WTC11 (cell line): ENCODE results near the gene SYNE3. TPM values are rescaled to one million over a fixed set of nuclear protein-coding genes. Genes with fewer than 3 reads are reported as not detected.

Experiments used
- ATAC-seq: fragments of 200-7000 bp; cut with Tn5 transposase; 2 replicates; pipeline ENCODE4 v1.10.0; 2021; ENCODE audit warnings: mild to moderate bottlenecking, moderate library complexity
- CTCF ChIA-PET: fragments of 300-600 bp; sonication (Branson Sonifier 250); formaldehyde crosslinking; loops from one replicate; lab custom pipeline; 2021; ENCODE audit warnings: antibody characterized with exemption; lab: Charles Lee
- POLR2A ChIA-PET: fragments of 350-600 bp; sonication (Branson Sonifier 250); formaldehyde crosslinking; loops from one replicate; lab custom pipeline; 2021; ENCODE audit warnings: antibody characterized with exemption; lab: Charles Lee
- DNase-seq: peaks from one replicate; pipeline ENCODE4 v3.0.0; 2021; ENCODE audit warnings: low spot score
- H3K27ac Mint-ChIP-seq: 2 replicates; pipeline ENCODE4 v1.8.0; 2021; ENCODE audit warnings: mixed read lengths
- H3K27me3 Mint-ChIP-seq: 2 replicates; pipeline ENCODE4 v1.8.0; 2021; ENCODE audit warnings: low read depth, mild to moderate bottlenecking, moderate library complexity, mixed read lengths
- H3K36me3 Mint-ChIP-seq: 2 replicates; pipeline ENCODE4 v1.8.0; 2021; ENCODE audit warnings: mixed read lengths
- H3K4me1 Mint-ChIP-seq: 2 replicates; pipeline ENCODE4 v1.8.0; 2022; ENCODE audit warnings: mixed read lengths
- H3K4me3 Mint-ChIP-seq: 2 replicates; pipeline ENCODE4 v1.8.0; 2021; ENCODE audit warnings: mild to moderate bottlenecking, moderate library complexity, mixed read lengths
- H3K9me3 Mint-ChIP-seq: 2 replicates; pipeline ENCODE4 v1.8.0; 2021; ENCODE audit warnings: mixed read lengths
- FOXK1 ChIP-seq: sonication (generic); formaldehyde crosslinking; IDR thresholded peaks from 2 replicates; pipeline ENCODE4 v1.8.0; 2022; ENCODE audit warnings: mild to moderate bottlenecking, moderate library complexity, missing genetic modification reagents
- MYBL2 ChIP-seq: sonication (generic); formaldehyde crosslinking; IDR thresholded peaks from 2 replicates; pipeline ENCODE4 v1.8.1; 2023; ENCODE audit warnings: mild to moderate bottlenecking, moderate library complexity, missing genetic modification reagents
- NFYB ChIP-seq: sonication (generic); formaldehyde crosslinking; conservative IDR thresholded peaks from 2 replicates; pipeline ENCODE4 v1.8.0; 2022; ENCODE audit warnings: low read depth, missing genetic modification reagents
- RORB ChIP-seq: fragments of 250-450 bp; sonication (Bioruptor Pico); IDR thresholded peaks from 2 replicates; pipeline ENCODE4 v1.9.0; 2021; ENCODE audit warnings: mild to moderate bottlenecking
- SP1 ChIP-seq: sonication (generic); formaldehyde crosslinking; conservative IDR thresholded peaks from 2 replicates; pipeline ENCODE4 v1.8.1; 2022; ENCODE audit warnings: missing genetic modification reagents
- TCF7 ChIP-seq: sonication (generic); formaldehyde crosslinking; IDR thresholded peaks from 2 replicates; pipeline ENCODE4 v1.8.0; 2022; ENCODE audit warnings: mild to moderate bottlenecking, low read depth, missing genetic modification reagents, moderate library complexity
- ZNF138 ChIP-seq: sonication (generic); formaldehyde crosslinking; conservative IDR thresholded peaks from 2 replicates; pipeline ENCODE4 v1.8.1; 2022; ENCODE audit warnings: mild to moderate bottlenecking, moderate library complexity, missing genetic modification reagents
- ZNF219 ChIP-seq: sonication (generic); formaldehyde crosslinking; IDR thresholded peaks from 2 replicates; pipeline ENCODE4 v1.8.0; 2023; ENCODE audit warnings: missing genetic modification reagents, mild to moderate bottlenecking, borderline replicate concordance
- ZNF671 ChIP-seq: fragments of 250-450 bp; sonication (Bioruptor Pico); IDR thresholded peaks from 2 replicates; pipeline ENCODE4 v1.8.0; 2021; ENCODE audit warnings: mild to moderate bottlenecking
- total RNA-seq: library from RNA; stranded (reverse); gene quantifications from 3 replicates; pipeline ENCODE4 v1.2.3, GENCODE V29; 2021
- TF ChIP-seq, protein P1 (sequence below): fragments of 250-450 bp; sonication (Bioruptor Pico); IDR thresholded peaks from 2 replicates; pipeline ENCODE4 v1.9.0; 2021; ENCODE audit warnings: mild to moderate bottlenecking
- TF ChIP-seq, protein P2 (sequence below): sonication (generic); formaldehyde crosslinking; IDR thresholded peaks from 2 replicates; pipeline ENCODE4 v1.8.1; 2022; ENCODE audit warnings: low read depth, mild to moderate bottlenecking, moderate library complexity, missing genetic modification reagents, borderline replicate concordance
- TF ChIP-seq, protein P3 (sequence below): sonication (generic); formaldehyde crosslinking; IDR thresholded peaks from 2 replicates; pipeline ENCODE4 v1.8.0; 2023; ENCODE audit warnings: missing genetic modification reagents, mild to moderate bottlenecking, borderline replicate concordance
- TF ChIP-seq, protein P4 (sequence below): fragments of 250-450 bp; sonication (Bioruptor Pico); IDR thresholded peaks from 2 replicates; pipeline ENCODE4 v1.9.0; 2021; ENCODE audit warnings: moderate library complexity, mild to moderate bottlenecking, inconsistent platforms, borderline replicate concordance
- TF ChIP-seq, protein P5 (sequence below): sonication (generic); formaldehyde crosslinking; IDR thresholded peaks from 2 replicates; pipeline ENCODE4 v1.8.1; 2023; ENCODE audit warnings: mild to moderate bottlenecking, missing genetic modification reagents
- TF ChIP-seq, protein P6 (sequence below): fragments of 250-450 bp; sonication (Bioruptor Pico); IDR thresholded peaks from 2 replicates; pipeline ENCODE4 v2.1.2; 2022; ENCODE audit warnings: mild to moderate bottlenecking, moderate library complexity
- TF ChIP-seq, protein P7 (sequence below): sonication (generic); formaldehyde crosslinking; IDR thresholded peaks from 2 replicates; pipeline ENCODE4 v1.8.1; 2022; ENCODE audit warnings: mild to moderate bottlenecking, moderate library complexity, missing genetic modification reagents

Gene SYNE3
- total RNA-seq, 1 experiment from 2014 or later, result 0.24 TPM

DNA sequence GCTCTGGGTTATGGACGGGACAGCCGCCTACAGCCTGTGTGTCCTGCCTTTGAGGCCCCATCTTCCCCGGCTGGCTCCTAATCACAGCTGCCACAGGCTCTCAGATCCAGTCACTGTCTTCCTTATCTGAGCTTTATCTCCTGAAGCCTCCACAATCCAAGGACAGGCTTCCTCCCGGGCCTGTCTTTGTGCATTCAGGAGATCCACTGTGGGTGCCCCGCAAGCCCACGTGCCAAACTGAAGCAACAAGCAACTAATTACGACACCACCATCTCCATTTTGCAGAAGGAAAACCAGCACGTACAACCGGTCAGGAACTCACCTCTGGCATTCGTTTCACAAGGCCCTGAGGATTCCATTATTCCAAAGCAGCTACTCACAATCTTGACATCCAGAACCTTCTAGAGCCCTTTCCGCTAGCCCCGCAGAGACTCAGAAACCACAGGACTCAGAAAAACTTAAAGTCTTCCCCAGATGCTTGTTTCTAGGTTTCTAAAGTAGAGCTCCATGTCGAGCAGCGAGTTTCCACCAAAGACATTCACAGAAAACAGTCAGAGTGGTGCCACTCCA, 14.0 kb downstream of the SYNE3 start:
- ChIA-PET POLR2A (no interaction called here), CTCF (interaction anchor here (0.8 kb wide), 1 partner anchor 70 kb away, joined by 3 read pairs; no protein-coding TSS in a partner anchor)
- no peak for DNase-seq
- Mint-ChIP-seq H3K27ac (no peak overlapping the region), H3K4me3 (no peak overlapping the region), H3K27me3 (no peaks in the 10 kb centered on the region; the same call in 1 of the 2 replicates), H3K9me3 (no peaks in the 10 kb centered on the region), H3K36me3 (no peaks in the 10 kb centered on the region)
- ATAC-seq, result no peak
- TF ChIP-seq ZNF219 (CRISPR knock-in tag) (no peak), TCF7 (CRISPR knock-in tag) (no peak), RORB (no peak), FOXK1 (CRISPR knock-in tag) (no peak), MYBL2 (CRISPR knock-in tag) (no peak), NFYB (no peak), ZNF671 (CRISPR knock-in tag) (no peak), SP1 (CRISPR knock-in tag) (no peak), ZNF138 (CRISPR knock-in tag) (no peak)
- TF ChIP-seq, protein P1, sequence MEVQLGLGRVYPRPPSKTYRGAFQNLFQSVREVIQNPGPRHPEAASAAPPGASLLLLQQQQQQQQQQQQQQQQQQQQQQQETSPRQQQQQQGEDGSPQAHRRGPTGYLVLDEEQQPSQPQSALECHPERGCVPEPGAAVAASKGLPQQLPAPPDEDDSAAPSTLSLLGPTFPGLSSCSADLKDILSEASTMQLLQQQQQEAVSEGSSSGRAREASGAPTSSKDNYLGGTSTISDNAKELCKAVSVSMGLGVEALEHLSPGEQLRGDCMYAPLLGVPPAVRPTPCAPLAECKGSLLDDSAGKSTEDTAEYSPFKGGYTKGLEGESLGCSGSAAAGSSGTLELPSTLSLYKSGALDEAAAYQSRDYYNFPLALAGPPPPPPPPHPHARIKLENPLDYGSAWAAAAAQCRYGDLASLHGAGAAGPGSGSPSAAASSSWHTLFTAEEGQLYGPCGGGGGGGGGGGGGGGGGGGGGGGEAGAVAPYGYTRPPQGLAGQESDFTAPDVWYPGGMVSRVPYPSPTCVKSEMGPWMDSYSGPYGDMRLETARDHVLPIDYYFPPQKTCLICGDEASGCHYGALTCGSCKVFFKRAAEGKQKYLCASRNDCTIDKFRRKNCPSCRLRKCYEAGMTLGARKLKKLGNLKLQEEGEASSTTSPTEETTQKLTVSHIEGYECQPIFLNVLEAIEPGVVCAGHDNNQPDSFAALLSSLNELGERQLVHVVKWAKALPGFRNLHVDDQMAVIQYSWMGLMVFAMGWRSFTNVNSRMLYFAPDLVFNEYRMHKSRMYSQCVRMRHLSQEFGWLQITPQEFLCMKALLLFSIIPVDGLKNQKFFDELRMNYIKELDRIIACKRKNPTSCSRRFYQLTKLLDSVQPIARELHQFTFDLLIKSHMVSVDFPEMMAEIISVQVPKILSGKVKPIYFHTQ, result no peak
- TF ChIP-seq, protein P2, sequence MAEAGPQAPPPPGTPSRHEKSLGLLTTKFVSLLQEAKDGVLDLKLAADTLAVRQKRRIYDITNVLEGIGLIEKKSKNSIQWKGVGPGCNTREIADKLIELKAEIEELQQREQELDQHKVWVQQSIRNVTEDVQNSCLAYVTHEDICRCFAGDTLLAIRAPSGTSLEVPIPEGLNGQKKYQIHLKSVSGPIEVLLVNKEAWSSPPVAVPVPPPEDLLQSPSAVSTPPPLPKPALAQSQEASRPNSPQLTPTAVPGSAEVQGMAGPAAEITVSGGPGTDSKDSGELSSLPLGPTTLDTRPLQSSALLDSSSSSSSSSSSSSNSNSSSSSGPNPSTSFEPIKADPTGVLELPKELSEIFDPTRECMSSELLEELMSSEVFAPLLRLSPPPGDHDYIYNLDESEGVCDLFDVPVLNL (CRISPR knock-in tag), result no peak
- TF ChIP-seq, protein P3, sequence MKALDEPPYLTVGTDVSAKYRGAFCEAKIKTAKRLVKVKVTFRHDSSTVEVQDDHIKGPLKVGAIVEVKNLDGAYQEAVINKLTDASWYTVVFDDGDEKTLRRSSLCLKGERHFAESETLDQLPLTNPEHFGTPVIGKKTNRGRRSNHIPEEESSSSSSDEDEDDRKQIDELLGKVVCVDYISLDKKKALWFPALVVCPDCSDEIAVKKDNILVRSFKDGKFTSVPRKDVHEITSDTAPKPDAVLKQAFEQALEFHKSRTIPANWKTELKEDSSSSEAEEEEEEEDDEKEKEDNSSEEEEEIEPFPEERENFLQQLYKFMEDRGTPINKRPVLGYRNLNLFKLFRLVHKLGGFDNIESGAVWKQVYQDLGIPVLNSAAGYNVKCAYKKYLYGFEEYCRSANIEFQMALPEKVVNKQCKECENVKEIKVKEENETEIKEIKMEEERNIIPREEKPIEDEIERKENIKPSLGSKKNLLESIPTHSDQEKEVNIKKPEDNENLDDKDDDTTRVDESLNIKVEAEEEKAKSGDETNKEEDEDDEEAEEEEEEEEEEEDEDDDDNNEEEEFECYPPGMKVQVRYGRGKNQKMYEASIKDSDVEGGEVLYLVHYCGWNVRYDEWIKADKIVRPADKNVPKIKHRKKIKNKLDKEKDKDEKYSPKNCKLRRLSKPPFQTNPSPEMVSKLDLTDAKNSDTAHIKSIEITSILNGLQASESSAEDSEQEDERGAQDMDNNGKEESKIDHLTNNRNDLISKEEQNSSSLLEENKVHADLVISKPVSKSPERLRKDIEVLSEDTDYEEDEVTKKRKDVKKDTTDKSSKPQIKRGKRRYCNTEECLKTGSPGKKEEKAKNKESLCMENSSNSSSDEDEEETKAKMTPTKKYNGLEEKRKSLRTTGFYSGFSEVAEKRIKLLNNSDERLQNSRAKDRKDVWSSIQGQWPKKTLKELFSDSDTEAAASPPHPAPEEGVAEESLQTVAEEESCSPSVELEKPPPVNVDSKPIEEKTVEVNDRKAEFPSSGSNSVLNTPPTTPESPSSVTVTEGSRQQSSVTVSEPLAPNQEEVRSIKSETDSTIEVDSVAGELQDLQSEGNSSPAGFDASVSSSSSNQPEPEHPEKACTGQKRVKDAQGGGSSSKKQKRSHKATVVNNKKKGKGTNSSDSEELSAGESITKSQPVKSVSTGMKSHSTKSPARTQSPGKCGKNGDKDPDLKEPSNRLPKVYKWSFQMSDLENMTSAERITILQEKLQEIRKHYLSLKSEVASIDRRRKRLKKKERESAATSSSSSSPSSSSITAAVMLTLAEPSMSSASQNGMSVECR (CRISPR knock-in tag), result no peak
- TF ChIP-seq, protein P4, sequence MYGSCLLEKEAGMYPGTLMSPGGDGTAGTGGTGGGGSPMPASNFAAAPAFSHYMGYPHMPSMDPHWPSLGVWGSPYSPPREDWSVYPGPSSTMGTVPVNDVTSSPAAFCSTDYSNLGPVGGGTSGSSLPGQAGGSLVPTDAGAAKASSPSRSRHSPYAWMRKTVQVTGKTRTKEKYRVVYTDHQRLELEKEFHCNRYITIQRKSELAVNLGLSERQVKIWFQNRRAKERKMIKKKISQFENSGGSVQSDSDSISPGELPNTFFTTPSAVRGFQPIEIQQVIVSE, result no peak
- TF ChIP-seq, protein P5, sequence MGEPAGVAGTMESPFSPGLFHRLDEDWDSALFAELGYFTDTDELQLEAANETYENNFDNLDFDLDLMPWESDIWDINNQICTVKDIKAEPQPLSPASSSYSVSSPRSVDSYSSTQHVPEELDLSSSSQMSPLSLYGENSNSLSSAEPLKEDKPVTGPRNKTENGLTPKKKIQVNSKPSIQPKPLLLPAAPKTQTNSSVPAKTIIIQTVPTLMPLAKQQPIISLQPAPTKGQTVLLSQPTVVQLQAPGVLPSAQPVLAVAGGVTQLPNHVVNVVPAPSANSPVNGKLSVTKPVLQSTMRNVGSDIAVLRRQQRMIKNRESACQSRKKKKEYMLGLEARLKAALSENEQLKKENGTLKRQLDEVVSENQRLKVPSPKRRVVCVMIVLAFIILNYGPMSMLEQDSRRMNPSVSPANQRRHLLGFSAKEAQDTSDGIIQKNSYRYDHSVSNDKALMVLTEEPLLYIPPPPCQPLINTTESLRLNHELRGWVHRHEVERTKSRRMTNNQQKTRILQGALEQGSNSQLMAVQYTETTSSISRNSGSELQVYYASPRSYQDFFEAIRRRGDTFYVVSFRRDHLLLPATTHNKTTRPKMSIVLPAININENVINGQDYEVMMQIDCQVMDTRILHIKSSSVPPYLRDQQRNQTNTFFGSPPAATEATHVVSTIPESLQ (CRISPR knock-in tag), result no peak
- TF ChIP-seq, protein P6, sequence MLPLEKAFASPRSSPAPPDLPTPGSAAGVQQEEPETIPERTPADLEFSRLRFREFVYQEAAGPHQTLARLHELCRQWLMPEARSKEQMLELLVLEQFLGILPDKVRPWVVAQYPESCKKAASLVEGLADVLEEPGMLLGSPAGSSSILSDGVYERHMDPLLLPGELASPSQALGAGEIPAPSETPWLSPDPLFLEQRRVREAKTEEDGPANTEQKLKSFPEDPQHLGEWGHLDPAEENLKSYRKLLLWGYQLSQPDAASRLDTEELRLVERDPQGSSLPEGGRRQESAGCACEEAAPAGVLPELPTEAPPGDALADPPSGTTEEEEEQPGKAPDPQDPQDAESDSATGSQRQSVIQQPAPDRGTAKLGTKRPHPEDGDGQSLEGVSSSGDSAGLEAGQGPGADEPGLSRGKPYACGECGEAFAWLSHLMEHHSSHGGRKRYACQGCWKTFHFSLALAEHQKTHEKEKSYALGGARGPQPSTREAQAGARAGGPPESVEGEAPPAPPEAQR (CRISPR knock-in tag), result no peak
- TF ChIP-seq, protein P7, sequence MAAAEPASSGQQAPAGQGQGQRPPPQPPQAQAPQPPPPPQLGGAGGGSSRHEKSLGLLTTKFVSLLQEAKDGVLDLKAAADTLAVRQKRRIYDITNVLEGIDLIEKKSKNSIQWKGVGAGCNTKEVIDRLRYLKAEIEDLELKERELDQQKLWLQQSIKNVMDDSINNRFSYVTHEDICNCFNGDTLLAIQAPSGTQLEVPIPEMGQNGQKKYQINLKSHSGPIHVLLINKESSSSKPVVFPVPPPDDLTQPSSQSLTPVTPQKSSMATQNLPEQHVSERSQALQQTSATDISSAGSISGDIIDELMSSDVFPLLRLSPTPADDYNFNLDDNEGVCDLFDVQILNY (CRISPR knock-in tag), result no peak
- TF ChIP-seq, all 79 proteins: peak for 0
- H3K4me1 Mint-ChIP-seq, result no peaks in the 10 kb centered on the region
